GM23248 (cell line): Measurements from ENCODE around the gene GLIPR2. TPM values are rescaled to one million over a fixed set of nuclear protein-coding genes. Genes with fewer than 3 reads are reported as not detected.

Source experiments
- DNase-seq: peaks from one replicate; pipeline ENCODE4 v3.0.0-alpha.2; 2015
- H2AFZ ChIP-seq: fragments of 200-600 bp; sonication (generic); 2 replicates; pipeline ENCODE4 v1.6.1; 2016; ENCODE audit warnings: antibody characterized with exemption
- H3F3A ChIP-seq: fragments of 200-600 bp; sonication (generic); 2 replicates; pipeline ENCODE4 v1.6.1; 2016; ENCODE audit warnings: mild to moderate bottlenecking, antibody characterized with exemption, mixed run types; ENCODE audit not compliant: insufficient read depth
- H3K27ac ChIP-seq: fragments of 200-600 bp; sonication (generic); 2 replicates; pipeline ENCODE4 v1.5.1; 2016; ENCODE audit warnings: mild to moderate bottlenecking
- H3K27me3 ChIP-seq: fragments of 200-600 bp; sonication (generic); replicated peaks from 2 replicates; pipeline ENCODE4 v1.6.1; 2016; ENCODE audit warnings: mild to moderate bottlenecking; ENCODE audit not compliant: insufficient read depth
- H3K36me3 ChIP-seq: fragments of 200-600 bp; sonication (generic); 2 replicates; pipeline ENCODE4 v1.6.1; 2016; ENCODE audit warnings: low read depth, mild to moderate bottlenecking
- H3K4me1 ChIP-seq: fragments of 200-600 bp; sonication (generic); 2 replicates; pipeline ENCODE4 v1.6.1; 2016; ENCODE audit warnings: mild to moderate bottlenecking; ENCODE audit not compliant: insufficient read depth
- H3K4me2 ChIP-seq: fragments of 200-600 bp; sonication (generic); one replicate; pipeline ENCODE4 v1.6.1; 2016; ENCODE audit warnings: mild to moderate bottlenecking; ENCODE audit not compliant: unreplicated experiment
- H3K4me3 ChIP-seq: fragments of 200-600 bp; sonication (generic); 2 replicates; pipeline ENCODE4 v1.5.1; 2016; ENCODE audit warnings: mild to moderate bottlenecking
- H3K79me2 ChIP-seq: fragments of 200-600 bp; sonication (generic); 2 replicates; pipeline ENCODE4 v1.6.1; 2016; ENCODE audit warnings: mild to moderate bottlenecking; ENCODE audit not compliant: insufficient read depth
- H3K9ac ChIP-seq: fragments of 200-600 bp; sonication (generic); 2 replicates; pipeline ENCODE4 v1.6.1; 2016; ENCODE audit warnings: mild to moderate bottlenecking
- H3K9me2 ChIP-seq: fragments of 200-600 bp; sonication (generic); 2 replicates; pipeline ENCODE4 v1.6.1; 2016; ENCODE audit warnings: mixed run types, mild to moderate bottlenecking, moderate library complexity; ENCODE audit not compliant: insufficient read depth
- H3K9me3 ChIP-seq: fragments of 200-600 bp; sonication (generic); one replicate; pipeline ENCODE4 v1.6.1; 2017; ENCODE audit warnings: low read depth
- H4K20me1 ChIP-seq: fragments of 200-600 bp; sonication (generic); 2 replicates; pipeline ENCODE4 v1.6.0; 2016; ENCODE audit not compliant: insufficient read depth
- EZH2 ChIP-seq: fragments of 200-600 bp; sonication (generic); IDR thresholded peaks from 2 replicates; pipeline ENCODE4 v1.6.1; 2018; ENCODE audit warnings: antibody characterized with exemption, mild to moderate bottlenecking; ENCODE audit not compliant: insufficient read depth, poor library complexity, severe bottlenecking
- EZH2phosphoT487 ChIP-seq: fragments of 200-600 bp; sonication (generic); IDR thresholded peaks from 2 replicates; pipeline ENCODE4 v1.6.1; 2018; ENCODE audit warnings: antibody characterized with exemption, moderate library complexity, mild to moderate bottlenecking, low read depth; ENCODE audit not compliant: insufficient read depth
- WGBS, 2 experiments: methylation state at CpG; one replicate each; pipeline ENCODE4 v1.1.6; 2015 to 2017; ENCODE audit warnings: low lambda C conversion rate in 2 of 2, low coverage in 1 of 2; ENCODE audit errors: missing lambda C conversion rate in 2 of 2; 5-methylcytosine and 5-hydroxymethylcytosine counted together
- in situ Hi-C: fragments of 300-500 bp; cut with MboI; formaldehyde crosslinking; loops from 2 replicates; pipeline ENCODE4 v1.15.0; 2020
- polyA plus RNA-seq: library from polyadenylated mRNA; unstranded; fragments of >200 nt; fragmentation: Nextera tagmentation; extraction: Ambion mirVana; gene quantifications from 2 replicates; pipeline ENCODE4 v1.2.1, GENCODE V29; 2016
- total RNA-seq: library from RNA; depleted of rRNA; stranded (reverse); fragments of >200 nt; shearing (Covaris generic); gene quantifications from 2 replicates; pipeline ENCODE4 v1.2.3, GENCODE V29; 2014

GLIPR2 gene
- total and polyA plus RNA-seq, 2 experiments from 2014 or later: 27.5 to 47.5 TPM

DNA sequence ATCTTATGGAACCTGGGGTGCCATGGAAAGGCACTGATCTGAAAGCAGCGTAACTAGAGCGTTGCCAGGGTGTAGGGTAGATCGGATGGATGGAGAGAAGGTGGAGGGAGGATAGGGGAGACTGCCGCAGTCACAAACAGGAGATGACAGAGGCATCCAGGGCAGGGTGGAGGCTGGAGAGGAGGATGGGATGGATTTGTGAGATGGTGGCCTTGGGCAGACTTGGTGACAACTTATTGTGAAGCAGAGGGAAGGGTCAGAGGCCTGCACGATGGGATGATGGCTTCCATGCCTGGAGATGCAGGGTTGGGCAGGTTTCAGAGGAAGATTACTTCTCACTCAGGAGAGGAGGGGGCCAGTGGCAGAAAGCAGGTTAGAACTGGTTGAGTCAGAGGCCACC, 2.4 kb downstream of the GLIPR2 start:
- Histone ChIP-seq H2AFZ (no peak overlapping the region), H3K27ac (no peak overlapping the region), H3K9ac (no peak overlapping the region), H4K20me1 (no peaks in the 10 kb centered on the region), H3K36me3 (no peaks in the 10 kb centered on the region), H3F3A (no peaks in the 10 kb centered on the region), H3K9me3 (no peaks in the 10 kb centered on the region), H3K4me2 (no peak overlapping the region), H3K79me2 (peaks cover 53% of the 10 kb centered on the region), H3K27me3 (no peaks in the 10 kb centered on the region), H3K4me3 (no peak overlapping the region), H3K9me2 (no peaks in the 10 kb centered on the region), H3K4me1 (0 out of 2 replicates have a peak, but pooled peaks cover 6% of the 10 kb centered on the region)
- in situ Hi-C loops: no loop called here
- DNase-seq: no peak
- WGBS, 2 experiments: 84 to 91% methylated on average over 5 of the region's 5 CpGs
- no peak for TF ChIP-seq EZH2

DNA sequence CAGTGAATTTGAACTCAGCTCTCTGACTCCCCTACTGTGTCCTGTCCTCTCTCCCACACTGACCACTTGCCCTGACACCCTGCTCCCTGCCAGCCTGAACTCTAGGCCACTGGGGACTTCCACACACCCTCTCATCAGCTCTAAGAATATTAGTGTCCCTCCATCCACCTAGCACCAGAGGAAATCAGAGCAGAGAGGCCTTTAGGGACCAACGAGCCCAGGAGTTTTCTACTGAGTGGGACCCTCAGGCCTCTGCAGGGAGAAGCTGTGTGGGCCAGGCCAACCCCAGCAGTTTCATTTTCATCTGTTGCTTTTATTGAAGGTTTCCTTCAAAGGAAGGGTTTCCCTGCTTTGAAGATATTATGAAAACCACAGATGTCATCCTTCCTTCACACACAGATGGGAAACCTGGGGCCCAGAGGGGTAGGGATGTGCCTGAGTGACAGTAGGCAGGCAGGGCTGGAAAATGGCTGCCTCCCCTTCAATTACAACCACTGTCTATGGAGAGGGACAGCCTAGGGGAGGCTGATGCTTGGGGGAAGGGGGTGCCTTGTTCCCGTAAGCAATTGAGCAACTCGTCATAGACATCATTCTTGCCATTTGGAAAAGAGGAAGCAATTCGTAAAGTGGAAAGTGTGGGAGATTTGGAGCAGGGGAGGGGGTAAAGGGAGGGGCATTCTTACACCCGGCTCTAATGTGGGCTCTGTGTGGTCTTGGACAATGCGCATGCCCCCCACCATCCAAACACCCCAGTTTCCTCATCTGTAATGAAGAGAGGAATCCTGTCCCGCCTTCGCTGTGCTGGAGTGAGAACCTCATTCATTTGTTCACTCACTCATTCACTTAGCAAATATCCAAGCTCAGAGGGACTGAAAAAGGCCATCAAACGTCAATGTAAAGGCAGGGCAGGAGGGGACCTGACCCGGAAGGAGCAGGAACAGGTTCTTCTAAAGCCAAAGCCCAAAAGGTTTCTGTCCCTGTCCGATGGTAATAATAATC, 3.9 kb downstream of the GLIPR2 start:
- Histone ChIP-seq H3K9me2 (no peaks in the 10 kb centered on the region), H3K4me1 (0 out of 2 replicates have a peak, but pooled peaks cover 6% of the 10 kb centered on the region), H3K79me2 (peaks cover 53% of the 10 kb centered on the region), H3K4me2 (no peak overlapping the region), H3K27ac (no peak overlapping the region), H4K20me1 (no peaks in the 10 kb centered on the region), H3F3A (no peaks in the 10 kb centered on the region), H3K9ac (no peak overlapping the region), H3K4me3 (no peak overlapping the region), H3K9me3 (no peaks in the 10 kb centered on the region), H3K36me3 (no peaks in the 10 kb centered on the region), H3K27me3 (no peaks in the 10 kb centered on the region), H2AFZ (no peak overlapping the region)
- no peak for TF ChIP-seq EZH2
- TF ChIP-seq EZH2phosphoT487: no peak
- in situ Hi-C loops: no loop called here
- 84 to 87% methylated on average over 11 of the region's 11 CpGs for WGBS, 2 experiments
- DNase-seq: no peak

DNA sequence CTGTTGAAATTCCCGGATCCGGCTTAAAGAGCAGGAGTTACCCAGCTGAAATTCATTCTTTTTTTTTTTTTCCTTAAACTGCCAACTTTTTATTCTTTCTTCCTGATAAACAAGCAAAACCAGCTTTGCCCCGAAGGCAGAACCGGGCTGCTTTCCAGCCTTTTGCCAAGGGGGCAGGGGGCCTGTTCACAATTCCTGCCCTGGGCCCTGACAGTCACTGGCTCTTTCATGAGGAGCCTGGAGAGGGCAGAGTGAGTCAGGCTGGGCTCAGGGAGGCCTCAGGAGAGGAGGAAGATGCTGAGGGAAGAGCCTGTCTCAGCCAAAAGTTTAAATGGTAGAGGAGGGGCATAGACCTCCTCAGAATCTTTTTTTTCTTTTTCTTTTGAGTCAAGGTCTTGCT, 4.8 kb downstream of the GLIPR2 start:
- in situ Hi-C loops: no loop called here
- H3K4me1 ChIP-seq: 0 out of 2 replicates have a peak, but pooled peaks cover 6% of the 10 kb centered on the region
- H2AFZ ChIP-seq: no peak overlapping the region
- no peaks in the 10 kb centered on the region for H3K9me3 ChIP-seq
- no peaks in the 10 kb centered on the region for H3K27me3 ChIP-seq
- no peak overlapping the region for H3K4me3 ChIP-seq
- H4K20me1 ChIP-seq: no peaks in the 10 kb centered on the region
- H3K36me3 ChIP-seq: no peaks in the 10 kb centered on the region
- peaks cover 53% of the 10 kb centered on the region for H3K79me2 ChIP-seq
- 51 to 54% methylated on average over 4 of the region's 4 CpGs for WGBS, 2 experiments
- no peak overlapping the region for H3K9ac ChIP-seq
- H3F3A ChIP-seq: no peaks in the 10 kb centered on the region
- DNase-seq: peak; percentile 66
- H3K27ac ChIP-seq: no peak overlapping the region
- TF ChIP-seq EZH2 (no peak), EZH2phosphoT487 (no peak)
- H3K9me2 ChIP-seq: no peaks in the 10 kb centered on the region
- no peak overlapping the region for H3K4me2 ChIP-seq

DNA sequence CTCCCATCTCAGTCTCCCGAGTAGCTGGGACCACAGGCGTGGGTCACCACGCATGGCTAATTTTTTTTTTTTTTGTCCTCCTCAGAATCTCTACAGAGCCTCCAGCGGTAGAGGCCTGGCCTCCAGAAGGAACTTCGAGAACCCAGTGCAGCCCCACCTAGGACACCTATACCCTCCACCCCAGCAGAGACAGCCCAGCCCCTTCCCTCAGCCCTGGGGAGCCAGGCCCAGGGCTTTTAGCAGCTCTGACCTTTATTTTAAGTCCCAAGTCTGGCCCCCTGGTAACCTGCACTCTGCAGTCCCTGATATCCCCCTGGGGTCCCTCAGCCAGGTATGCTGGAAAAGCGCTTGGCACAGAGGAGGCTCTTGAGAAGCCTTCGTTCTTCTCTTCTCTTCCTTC, 5.2 kb downstream of the GLIPR2 start:
- H2AFZ ChIP-seq: no peak overlapping the region

More for the DNA sequence above, 5.2 kb downstream of the GLIPR2 start:
- H3K9me3 ChIP-seq: no peaks in the 10 kb centered on the region
- H3K9ac ChIP-seq: no peak overlapping the region
- no peak overlapping the region for H3K4me2 ChIP-seq
- 97 to 100% methylated on average over 7 of the region's 7 CpGs for WGBS, 2 experiments
- no peak for DNase-seq
- in situ Hi-C loops: no loop called here
- TF ChIP-seq EZH2: no peak
- TF ChIP-seq EZH2phosphoT487: no peak
- no peaks in the 10 kb centered on the region for H3F3A ChIP-seq
- H3K79me2 ChIP-seq: peaks cover 53% of the 10 kb centered on the region
- no peaks in the 10 kb centered on the region for H3K36me3 ChIP-seq
- no peaks in the 10 kb centered on the region for H3K27me3 ChIP-seq
- H3K9me2 ChIP-seq: no peaks in the 10 kb centered on the region
- 0 out of 2 replicates have a peak, but pooled peaks cover 6% of the 10 kb centered on the region for H3K4me1 ChIP-seq
- H4K20me1 ChIP-seq: no peaks in the 10 kb centered on the region
- H3K4me3 ChIP-seq: no peak overlapping the region
- H3K27ac ChIP-seq: no peak overlapping the region
